Trophoblast cell (in vitro differentiated cells and primary cell): ENCODE measurements around the gene PCDHGB5.

Experiments used
- DNase-seq, 2 donors: peaks; one replicate each; pipeline ENCODE4 v3.0.0-alpha.2; 2016
- H2AFZ ChIP-seq: 2 replicates; pipeline ENCODE4 v1.6.1; 2013; ENCODE audit warnings: low read length, moderate library complexity, mild to moderate bottlenecking; ENCODE audit not compliant: insufficient read depth, poor library complexity
- H2AK5ac ChIP-seq: 2 replicates; pipeline ENCODE4 v1.6.1; 2013; ENCODE audit warnings: mild to moderate bottlenecking, low read length
- H2BK120ac ChIP-seq: 2 replicates; pipeline ENCODE4 v1.6.1; 2013; ENCODE audit warnings: low read length, mild to moderate bottlenecking, moderate library complexity; ENCODE audit not compliant: insufficient read depth, poor library complexity
- H2BK12ac ChIP-seq: 2 replicates; pipeline ENCODE4 v1.6.1; 2013; ENCODE audit warnings: mild to moderate bottlenecking, low read length, moderate library complexity
- H2BK5ac ChIP-seq: 2 replicates; pipeline ENCODE4 v1.6.1; 2013; ENCODE audit warnings: low read length, low read depth, moderate library complexity, mild to moderate bottlenecking; ENCODE audit not compliant: poor library complexity
- H3K14ac ChIP-seq: 2 replicates; pipeline ENCODE4 v1.6.1; 2013; ENCODE audit warnings: mild to moderate bottlenecking, low read length
- H3K18ac ChIP-seq: 2 replicates; pipeline ENCODE4 v1.6.1; 2013; ENCODE audit warnings: mild to moderate bottlenecking, low read length
- H3K23ac ChIP-seq: 2 replicates; pipeline ENCODE4 v1.6.1; 2013; ENCODE audit warnings: low read length
- H3K27ac ChIP-seq: 2 replicates; pipeline ENCODE4 v1.5.1; 2013; ENCODE audit warnings: low read depth, mild to moderate bottlenecking, inconsistent platforms, low read length, moderate library complexity
- H3K27me3 ChIP-seq: 2 replicates; pipeline ENCODE4 v1.6.1; 2013; ENCODE audit warnings: inconsistent platforms, mild to moderate bottlenecking, low read length, moderate library complexity; ENCODE audit not compliant: insufficient read depth
- H3K36me3 ChIP-seq, 2 experiments: 1 replicate in 1 of 2; 2 replicates in 1 of 2; pipeline ENCODE4 v1.6.1; 2013; ENCODE audit warnings: low read length in 2 of 2, mild to moderate bottlenecking in 2 of 2, moderate library complexity in 1 of 2; ENCODE audit not compliant: insufficient read depth in 2 of 2, control insufficient read depth in 1 of 2
- H3K4ac ChIP-seq: 2 replicates; pipeline ENCODE4 v1.6.1; 2013; ENCODE audit warnings: low read depth, mild to moderate bottlenecking, low read length, moderate library complexity
- H3K4me1 ChIP-seq, 2 experiments: 1 replicate in 1 of 2; 2 replicates in 1 of 2; pipeline ENCODE4 v1.6.1; 2013; ENCODE audit warnings: low read length in 2 of 2, mild to moderate bottlenecking in 2 of 2, moderate library complexity in 1 of 2; ENCODE audit not compliant: insufficient read depth in 2 of 2, control insufficient read depth in 1 of 2
- H3K4me2 ChIP-seq: 2 replicates; pipeline ENCODE4 v1.6.1; 2013; ENCODE audit warnings: inconsistent platforms, mild to moderate bottlenecking, low read length, moderate library complexity
- H3K4me3 ChIP-seq: 2 replicates; pipeline ENCODE4 v1.5.1; 2013; ENCODE audit warnings: mild to moderate bottlenecking, low read depth, low read length, inconsistent platforms
- H3K79me1 ChIP-seq: one replicate; pipeline ENCODE4 v1.6.1; 2013; ENCODE audit warnings: low read length
- H3K79me2 ChIP-seq: 2 replicates; pipeline ENCODE4 v1.6.1; 2013; ENCODE audit warnings: low read length, mild to moderate bottlenecking; ENCODE audit not compliant: control insufficient read depth, insufficient read depth, poor library complexity
- H3K9ac ChIP-seq: 2 replicates; pipeline ENCODE4 v1.6.1; 2013; ENCODE audit warnings: mild to moderate bottlenecking, low read length
- H3K9me3 ChIP-seq: 2 replicates; pipeline ENCODE4 v1.6.1; 2013; ENCODE audit warnings: low read depth, mild to moderate bottlenecking, control low read depth, inconsistent platforms, low read length; ENCODE audit not compliant: insufficient read depth
- H4K12ac ChIP-seq: 2 replicates; pipeline ENCODE4 v1.6.1; 2013; ENCODE audit warnings: low read depth, mild to moderate bottlenecking, low read length, moderate library complexity
- H4K8ac ChIP-seq: 2 replicates; pipeline ENCODE4 v1.6.1; 2013; ENCODE audit warnings: low read depth, mild to moderate bottlenecking, low read length, moderate library complexity
- H4K91ac ChIP-seq: one replicate; pipeline ENCODE4 v1.6.1; 2013; ENCODE audit warnings: low read depth, mild to moderate bottlenecking, low read length, moderate library complexity
- WGBS: extraction: QIAGEN DNeasy Blood & Tissue Kit; methylation state at CpG from one replicate; pipeline ENCODE4 v1.1.7; 2013; ENCODE audit warnings: missing lambda C conversion rate; ENCODE audit not compliant: insufficient read length, insufficient coverage; ENCODE audit errors: extremely low coverage; 5-methylcytosine and 5-hydroxymethylcytosine counted together

PCDHGB5 gene

GRCh38 chr5:141355641-141356040 is 42.1 kb upstream of the PCDHGB5 start:
- Histone ChIP-seq H3K36me3 (peaks cover 0 to 3% of the 10 kb centered on the region in 2 experiments), H3K9ac (no peak overlapping the region), H2AK5ac (no peak overlapping the region), H3K4me2 (no peak overlapping the region), H3K27me3 (no peaks in the 10 kb centered on the region), H4K12ac (no peak overlapping the region), H3K4me3 (no peak overlapping the region), H2AFZ (no peak overlapping the region), H3K4me1 (no peaks in the 10 kb centered on the region), H3K79me2 (no peaks in the 10 kb centered on the region), H2BK120ac (no peak overlapping the region), H3K18ac (no peak overlapping the region), H2BK5ac (no peak overlapping the region), H3K23ac (no peak overlapping the region), H3K27ac (no peak overlapping the region), H3K14ac (no peak overlapping the region), H4K91ac (no peak overlapping the region), H3K4ac (no peak overlapping the region), H4K8ac (no peak overlapping the region), H3K9me3 (peaks cover 35% of the 10 kb centered on the region), H3K79me1 (no peaks in the 10 kb centered on the region), H2BK12ac (no peak overlapping the region)
- no CpG with 5 or more reads among the region's 24 CpGs for WGBS
- no peak for DNase-seq

GRCh38 chr5:141356133-141356532 is 41.6 kb upstream of the PCDHGB5 start:
- Histone ChIP-seq H2AFZ (no peak overlapping the region), H2AK5ac (no peak overlapping the region), H3K4ac (no peak overlapping the region), H3K9me3 (peaks cover 33% of the 10 kb centered on the region), H3K9ac (no peak overlapping the region), H3K27ac (no peak overlapping the region), H4K8ac (no peak overlapping the region), H3K4me1 (no peaks in the 10 kb centered on the region), H2BK12ac (no peak overlapping the region), H3K14ac (no peak overlapping the region), H3K23ac (no peak overlapping the region), H3K4me2 (no peak overlapping the region), H2BK5ac (no peak overlapping the region), H3K18ac (no peak overlapping the region), H3K36me3 (peaks cover 0 to 3% of the 10 kb centered on the region in 2 experiments), H4K12ac (no peak overlapping the region), H3K27me3 (no peaks in the 10 kb centered on the region), H3K79me2 (no peaks in the 10 kb centered on the region), H3K4me3 (no peak overlapping the region), H2BK120ac (no peak overlapping the region), H3K79me1 (no peaks in the 10 kb centered on the region), H4K91ac (no peak overlapping the region)
- no CpG with 5 or more reads among the region's 5 CpGs for WGBS
- DNase-seq = no peak

GRCh38 chr5:141356950-141357349 is 40.8 kb upstream of the PCDHGB5 start:
- Histone ChIP-seq H4K12ac (no peak overlapping the region), H2AK5ac (no peak overlapping the region), H2BK12ac (no peak overlapping the region), H3K79me1 (no peaks in the 10 kb centered on the region), H3K79me2 (no peaks in the 10 kb centered on the region), H3K36me3 (peaks cover 0 to 3% of the 10 kb centered on the region in 2 experiments), H2BK5ac (no peak overlapping the region), H3K4ac (no peak overlapping the region), H2BK120ac (no peak overlapping the region), H3K9me3 (peaks cover 35% of the 10 kb centered on the region), H3K27me3 (no peaks in the 10 kb centered on the region), H3K14ac (no peak overlapping the region), H3K4me1 (no peaks in the 10 kb centered on the region), H3K9ac (no peak overlapping the region), H4K91ac (no peak overlapping the region), H3K27ac (no peak overlapping the region), H4K8ac (no peak overlapping the region), H3K23ac (no peak overlapping the region), H3K18ac (no peak overlapping the region), H2AFZ (no peak overlapping the region), H3K4me3 (no peak overlapping the region), H3K4me2 (no peak overlapping the region)
- no CpG with 5 or more reads among the region's 19 CpGs for WGBS
- DNase-seq = no peak

- Histone ChIP-seq H4K12ac (no peak within 1 kb of the TSS), H3K4me1 (no peaks in the 10 kb centered on the region), H2BK5ac (no peak within 1 kb of the TSS), H3K4me3 (no peak within 1 kb of the TSS), H2BK12ac (no peak within 1 kb of the TSS), H4K91ac (no peak within 1 kb of the TSS), H3K36me3 (no peaks in the 10 kb centered on the region), H3K4ac (no peak within 1 kb of the TSS), H3K18ac (no peak within 1 kb of the TSS), H3K27me3 (no peaks in the 10 kb centered on the region), H2AFZ (no peak within 1 kb of the TSS), H3K9ac (no peak within 1 kb of the TSS), H3K79me1 (no peaks in the 10 kb centered on the region), H2BK120ac (no peak within 1 kb of the TSS), H3K9me3 (peaks cover 39% of the 10 kb centered on the region), H2AK5ac (no peak within 1 kb of the TSS), H3K79me2 (no peaks in the 10 kb centered on the region), H4K8ac (no peak within 1 kb of the TSS), H3K27ac (no peak within 1 kb of the TSS), H3K14ac (no peak within 1 kb of the TSS), H3K23ac (no peak within 1 kb of the TSS), H3K4me2 (no peak within 1 kb of the TSS)
- no CpG with 5 or more reads among the region's 24 CpGs for WGBS
- no peak for DNase-seq
Observed at GRCh38 chr5:141359790-141360426, 37.8 kb upstream of the PCDHGB5 start, which contains the start of gene PCDHGB2. Gene PCDHGB2 (plus strand): TSS chr5:141359994. CDS start chr5:141360136, 142 bp downstream.
